Measurements from ENCODE around the gene NFIC. TPM values are rescaled to one million over a fixed set of nuclear protein-coding genes. Genes with fewer than 3 reads are reported as not detected.

The NFIC gene
- polyA plus RNA-seq, 1 donor from 2014 or later = 0.24 TPM

GRCh38 chr19:3396881-3397265, 30.5 kb downstream of the NFIC start:
- H4K20me1 ChIP-seq (ENCODE audit: insufficient read depth) = no peaks in the 10 kb centered on the region
- H3K4me2 ChIP-seq (ENCODE audit: low read length) = no peak overlapping the region

GRCh38 chr19:3397266-3398022, 31.1 kb downstream of the NFIC start:
- Histone ChIP-seq H2AFZ (ENCODE audit: low read depth, low read length) (no peak overlapping the region), H3K4me2 (ENCODE audit: low read length) (no peak overlapping the region), H3K9me2 (ENCODE audit: insufficient read depth, low read length) (no peaks in the 10 kb centered on the region), H3K9me3 (ENCODE audit: low read length) (no peaks in the 10 kb centered on the region), H3K4me3 (ENCODE audit: low read length) (no peak overlapping the region), H3K36me3 (ENCODE audit: insufficient read depth, low read length) (no peaks in the 10 kb centered on the region), H3K27ac (ENCODE audit: low read length) (no peak overlapping the region), H3K27me3 (ENCODE audit: insufficient read depth, low read depth, low read length) (no peaks in the 10 kb centered on the region), H4K20me1 (ENCODE audit: insufficient read depth) (no peaks in the 10 kb centered on the region), H3K79me2 (replicated peaks; ENCODE audit: insufficient read depth, low read length) (no peaks in the 10 kb centered on the region), H3K9ac (ENCODE audit: low read length) (no peak overlapping the region), H3F3A (ENCODE audit: insufficient read depth, low read length, poor library complexity, severe bottlenecking) (no peaks in the 10 kb centered on the region)
- TF ChIP-seq TAF1 (IDR thresholded peaks at IDR 0.05; ENCODE audit: low read depth) (no peak), MXI1 (conservative IDR thresholded peaks at IDR 0.05; ENCODE audit: poor library complexity, severe bottlenecking) (no peak)

More at GRCh38 chr19:3396881-3397265, 30.5 kb downstream of the NFIC start:
- no peaks in the 10 kb centered on the region for H3K9me3 ChIP-seq (ENCODE audit: low read length)
- H3K4me3 ChIP-seq (ENCODE audit: low read length) = no peak overlapping the region
- no peak overlapping the region for H3K9ac ChIP-seq (ENCODE audit: low read length)
- TF ChIP-seq POLR2AphosphoS5 (IDR thresholded peaks at IDR 0.05) (no peak), TAF1 (IDR thresholded peaks at IDR 0.05; ENCODE audit: low read depth) (no peak), EZH2 (IDR thresholded peaks at IDR 0.05; ENCODE audit: borderline replicate concordance, insufficient read depth, low read length, poor library complexity, severe bottlenecking) (no peak), RAD21 (conservative IDR thresholded peaks at IDR 0.05) (no peak), SMC3 (conservative IDR thresholded peaks at IDR 0.05; ENCODE audit: poor library complexity) (no peak)
- no peak overlapping the region for H3K27ac ChIP-seq (ENCODE audit: low read length)
- no peak overlapping the region for H2AFZ ChIP-seq (ENCODE audit: low read depth, low read length)
- no peaks in the 10 kb centered on the region for H3K36me3 ChIP-seq (ENCODE audit: insufficient read depth, low read length)
- H3K9me2 ChIP-seq (ENCODE audit: insufficient read depth, low read length) = no peaks in the 10 kb centered on the region
- H3F3A ChIP-seq (ENCODE audit: insufficient read depth, low read length, poor library complexity, severe bottlenecking) = no peaks in the 10 kb centered on the region
- H3K27me3 ChIP-seq (ENCODE audit: insufficient read depth, low read depth, low read length) = no peaks in the 10 kb centered on the region
- no peaks in the 10 kb centered on the region for H3K79me2 ChIP-seq (replicated peaks; ENCODE audit: insufficient read depth, low read length)

GRCh38 chr19:3398114-3398899, 31.9 kb downstream of the NFIC start:
- no peak overlapping the region for H2AFZ ChIP-seq (ENCODE audit: low read depth, low read length)
- no peak overlapping the region for H3K4me3 ChIP-seq (ENCODE audit: low read length)
- no peaks in the 10 kb centered on the region for H3K9me2 ChIP-seq (ENCODE audit: insufficient read depth, low read length)
- H3K9me3 ChIP-seq (ENCODE audit: low read length) = no peaks in the 10 kb centered on the region
- no peak overlapping the region for H3K4me2 ChIP-seq (ENCODE audit: low read length)
- no peaks in the 10 kb centered on the region for H4K20me1 ChIP-seq (ENCODE audit: insufficient read depth)
- TF ChIP-seq TAF1 (IDR thresholded peaks at IDR 0.05; ENCODE audit: low read depth) = no peak
- no peak for TF ChIP-seq MXI1 (conservative IDR thresholded peaks at IDR 0.05; ENCODE audit: poor library complexity, severe bottlenecking)
- TF ChIP-seq POLR2AphosphoS5 (IDR thresholded peaks at IDR 0.05) = no peak
- no peak for TF ChIP-seq EZH2 (IDR thresholded peaks at IDR 0.05; ENCODE audit: borderline replicate concordance, insufficient read depth, low read length, poor library complexity, severe bottlenecking)
- no peak for TF ChIP-seq CTCF (IDR thresholded peaks at IDR 0.05; ENCODE audit: poor library complexity, severe bottlenecking)
- no peak for TF ChIP-seq RAD21 (conservative IDR thresholded peaks at IDR 0.05)
- no peak for TF ChIP-seq SMC3 (conservative IDR thresholded peaks at IDR 0.05; ENCODE audit: poor library complexity)
- TF ChIP-seq REST (IDR thresholded peaks at IDR 0.05; ENCODE audit: borderline replicate concordance) = no peak
- no peak for TF ChIP-seq EP300 (conservative IDR thresholded peaks at IDR 0.05; ENCODE audit: poor library complexity, severe bottlenecking)
- H3K79me2 ChIP-seq (replicated peaks; ENCODE audit: insufficient read depth, low read length) = no peaks in the 10 kb centered on the region
- H3K9ac ChIP-seq (ENCODE audit: low read length) = no peak overlapping the region
- H3K27ac ChIP-seq (ENCODE audit: low read length) = no peak overlapping the region
- no peaks in the 10 kb centered on the region for H3F3A ChIP-seq (ENCODE audit: insufficient read depth, low read length, poor library complexity, severe bottlenecking)
- no peaks in the 10 kb centered on the region for H3K36me3 ChIP-seq (ENCODE audit: insufficient read depth, low read length)
- no peaks in the 10 kb centered on the region for H3K27me3 ChIP-seq (ENCODE audit: insufficient read depth, low read depth, low read length)
